ENCODE data around the gene NELFA.

The NELFA gene

DNA sequence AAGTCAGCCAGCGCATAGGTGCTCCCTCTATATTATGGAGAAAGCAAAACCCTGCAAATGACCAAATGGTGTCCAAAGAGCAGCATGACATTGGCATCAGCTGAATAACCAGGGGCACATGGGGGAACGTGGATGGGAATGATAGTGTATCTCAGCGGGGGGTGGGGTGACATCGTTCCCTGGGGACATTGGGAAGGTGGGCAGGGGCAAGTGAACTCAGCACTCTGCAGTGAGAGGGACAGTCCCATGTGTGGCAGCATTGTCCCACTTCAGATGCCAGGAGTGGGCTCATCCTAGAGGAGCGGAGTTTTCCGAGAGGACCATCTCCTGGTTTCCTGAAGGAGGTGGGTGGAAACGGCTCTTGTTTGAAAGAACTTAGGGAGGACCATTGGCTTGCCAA, 64.8 kb downstream of the NELFA start:
- H3K4me3 ChIP-seq (ENCODE audit: low read depth, low read length), result no peak overlapping the region
- TF ChIP-seq, protein P1, sequence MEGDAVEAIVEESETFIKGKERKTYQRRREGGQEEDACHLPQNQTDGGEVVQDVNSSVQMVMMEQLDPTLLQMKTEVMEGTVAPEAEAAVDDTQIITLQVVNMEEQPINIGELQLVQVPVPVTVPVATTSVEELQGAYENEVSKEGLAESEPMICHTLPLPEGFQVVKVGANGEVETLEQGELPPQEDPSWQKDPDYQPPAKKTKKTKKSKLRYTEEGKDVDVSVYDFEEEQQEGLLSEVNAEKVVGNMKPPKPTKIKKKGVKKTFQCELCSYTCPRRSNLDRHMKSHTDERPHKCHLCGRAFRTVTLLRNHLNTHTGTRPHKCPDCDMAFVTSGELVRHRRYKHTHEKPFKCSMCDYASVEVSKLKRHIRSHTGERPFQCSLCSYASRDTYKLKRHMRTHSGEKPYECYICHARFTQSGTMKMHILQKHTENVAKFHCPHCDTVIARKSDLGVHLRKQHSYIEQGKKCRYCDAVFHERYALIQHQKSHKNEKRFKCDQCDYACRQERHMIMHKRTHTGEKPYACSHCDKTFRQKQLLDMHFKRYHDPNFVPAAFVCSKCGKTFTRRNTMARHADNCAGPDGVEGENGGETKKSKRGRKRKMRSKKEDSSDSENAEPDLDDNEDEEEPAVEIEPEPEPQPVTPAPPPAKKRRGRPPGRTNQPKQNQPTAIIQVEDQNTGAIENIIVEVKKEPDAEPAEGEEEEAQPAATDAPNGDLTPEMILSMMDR (IDR thresholded peaks at IDR 0.05; ENCODE audit: low read depth, low read length), result no peak

DNA sequence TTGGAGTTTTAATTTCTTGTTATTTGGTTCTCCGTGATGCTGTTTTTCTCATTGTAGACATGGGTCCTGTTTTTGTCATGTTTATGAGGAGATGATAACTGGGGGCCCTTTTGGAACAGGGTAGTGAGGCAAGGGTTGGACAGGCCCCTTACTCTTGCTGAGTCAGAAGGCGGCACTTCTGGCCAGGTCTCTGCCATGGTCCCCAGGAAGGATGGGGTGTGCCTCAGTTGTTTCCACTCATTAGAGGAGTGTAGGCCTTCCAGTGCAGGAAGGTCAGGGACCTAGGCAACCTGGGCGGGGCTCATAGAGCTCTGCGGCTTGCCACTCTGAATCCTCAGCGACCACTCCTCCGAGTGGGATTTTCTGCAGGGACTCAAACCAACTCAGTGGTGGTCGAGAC, 68.2 kb downstream of the NELFA start:
- H3K4me3 ChIP-seq (ENCODE audit: low read depth, low read length), result no peak overlapping the region
- TF ChIP-seq, protein P1 (IDR thresholded peaks at IDR 0.05; ENCODE audit: low read depth, low read length), result no peak

DNA sequence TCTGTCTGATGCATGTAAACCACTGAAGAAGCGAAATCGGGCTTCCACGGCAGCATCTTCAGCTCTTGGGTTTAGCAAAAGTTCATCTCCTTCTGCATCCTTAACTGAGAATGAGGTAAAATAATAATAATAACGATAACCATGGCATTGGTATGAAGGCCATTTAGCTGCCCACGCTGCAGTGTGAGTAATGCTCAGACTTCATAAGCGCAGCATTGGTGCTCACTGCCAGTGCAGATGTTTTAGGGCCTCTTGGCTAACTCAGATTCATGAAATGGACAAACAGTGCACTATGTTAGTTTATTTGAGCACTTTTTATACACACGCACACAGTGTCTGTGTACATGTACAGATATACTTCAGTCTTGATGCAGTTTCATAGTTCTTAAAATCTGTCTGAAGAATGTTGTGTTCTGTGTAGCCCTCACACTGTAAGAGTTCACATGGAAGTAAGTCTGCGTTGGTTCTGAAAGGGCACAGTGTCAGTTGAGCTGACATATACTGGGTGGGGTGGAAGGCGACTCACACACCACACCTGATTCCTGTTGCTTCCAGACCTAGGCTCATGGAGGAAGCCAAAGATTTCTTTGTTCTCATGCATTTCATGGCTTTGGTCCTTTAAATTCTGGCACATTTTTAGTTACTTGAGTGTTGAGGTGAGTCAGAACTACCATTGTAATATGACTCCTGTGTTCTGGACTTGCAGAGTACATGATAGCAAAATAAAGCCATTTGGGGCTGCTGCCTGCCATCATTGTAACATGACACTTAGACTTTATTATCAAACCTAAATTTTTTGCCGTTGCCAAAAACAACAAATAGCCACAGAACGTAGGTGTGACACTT, 68.9 kb downstream of the NELFA start:
- H3K4me3 ChIP-seq (ENCODE audit: low read depth, low read length), result no peak overlapping the region
- TF ChIP-seq, protein P1 (IDR thresholded peaks at IDR 0.05; ENCODE audit: low read depth, low read length), result no peak

DNA sequence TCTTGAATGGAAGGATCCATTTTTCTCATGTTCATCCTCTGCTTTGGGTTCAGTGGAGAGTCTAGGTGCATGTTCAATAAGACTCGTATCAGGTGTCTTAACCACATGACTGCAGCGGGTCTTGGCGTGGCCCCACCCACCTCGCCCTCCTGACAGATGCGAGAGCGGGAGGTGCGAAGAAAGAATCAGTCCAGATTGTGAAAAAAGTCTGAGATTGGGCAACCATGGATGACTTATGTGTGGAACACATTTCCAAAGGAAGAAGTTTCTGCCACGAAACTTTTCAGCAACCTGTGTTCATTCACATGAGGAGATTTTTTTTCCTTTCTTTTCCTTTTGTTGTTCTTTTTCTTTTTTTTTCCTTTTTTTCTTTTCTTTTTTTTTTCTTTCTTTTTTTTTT, 70.7 kb downstream of the NELFA start:
- H3K4me3 ChIP-seq (ENCODE audit: low read depth, low read length), result no peak overlapping the region
- TF ChIP-seq, protein P1 (IDR thresholded peaks at IDR 0.05; ENCODE audit: low read depth, low read length), result no peak

DNA sequence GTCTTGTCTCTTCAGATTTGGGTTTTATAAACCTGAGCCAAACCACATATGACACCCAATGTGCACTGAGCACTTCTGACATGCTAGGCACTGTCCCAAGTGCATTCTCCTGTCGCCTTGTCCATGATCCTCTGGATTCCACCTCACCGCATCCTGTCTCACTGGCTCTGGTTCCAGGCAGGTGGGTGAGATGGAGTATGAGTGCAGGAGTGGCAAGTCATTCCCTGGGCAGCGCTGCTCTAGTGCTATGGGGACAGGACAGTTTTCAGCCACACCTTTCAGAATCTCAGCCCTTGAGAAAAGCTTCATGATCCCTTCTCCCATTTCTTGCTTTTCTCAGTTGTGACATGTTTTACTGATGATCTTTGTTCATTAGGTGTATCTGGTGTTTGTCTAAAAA, 71.2 kb downstream of the NELFA start:
- TF ChIP-seq, protein P1 (IDR thresholded peaks at IDR 0.05; ENCODE audit: low read depth, low read length), result no peak
- H3K4me3 ChIP-seq (ENCODE audit: low read depth, low read length), result no peak overlapping the region

DNA sequence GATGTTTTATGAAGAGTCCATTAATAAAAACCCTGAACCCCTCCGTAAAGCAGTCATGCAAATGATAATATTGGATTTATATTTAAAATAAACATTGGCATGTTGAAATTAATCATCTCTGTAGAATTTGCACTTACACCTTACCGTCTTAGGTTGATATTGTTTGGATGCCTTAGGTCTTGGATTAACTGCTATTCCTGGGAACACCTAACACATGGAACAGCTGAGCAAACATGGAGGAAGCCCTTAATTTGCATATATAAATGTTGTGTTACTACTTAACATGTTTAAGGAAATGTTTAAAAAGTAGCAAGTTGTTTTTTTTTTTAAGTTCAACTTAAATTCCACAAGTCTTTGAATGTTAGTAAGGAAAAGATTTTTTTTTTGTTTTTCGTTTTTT, 75.1 kb downstream of the NELFA start:
- no peak overlapping the region for H3K4me3 ChIP-seq (ENCODE audit: low read depth, low read length)
- TF ChIP-seq, protein P1 (IDR thresholded peaks at IDR 0.05; ENCODE audit: low read depth, low read length), result no peak

DNA sequence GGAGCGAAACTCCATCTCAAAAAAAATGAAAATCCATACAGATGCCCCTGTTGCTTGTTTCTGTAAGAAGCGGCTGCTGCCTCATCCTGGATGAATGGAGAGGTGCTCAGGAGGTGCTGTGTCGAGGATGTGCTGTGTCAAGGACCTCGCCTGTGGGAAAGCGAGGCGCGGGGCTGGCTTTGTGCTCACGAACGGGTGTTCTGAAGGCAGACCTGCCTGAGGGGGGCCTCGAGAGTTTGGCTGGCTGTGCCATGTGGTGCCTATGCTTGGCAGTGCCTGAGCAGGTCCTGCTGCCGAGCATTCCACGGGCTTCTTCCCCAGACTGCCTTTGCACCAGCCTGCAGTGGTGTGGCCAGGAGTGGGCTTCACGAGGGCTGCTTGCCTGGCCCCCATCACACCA, 76.0 kb downstream of the NELFA start:
- H3K4me3 ChIP-seq (ENCODE audit: low read depth, low read length), result no peak overlapping the region
- TF ChIP-seq, protein P1 (IDR thresholded peaks at IDR 0.05; ENCODE audit: low read depth, low read length), result no peak

Measured in WI38 (cell line).